SK-MEL-5 (cell line): ENCODE results near the gene RECQL5. TPM values are rescaled to one million over a fixed set of nuclear protein-coding genes. Genes with fewer than 3 reads are reported as not detected.

Experiments
- DNase-seq: peaks from one replicate; pipeline ENCODE4 v3.0.0-alpha.2; 2016; ENCODE audit warnings: low read depth, low spot score
- in situ Hi-C: cut with HindIII; loops from 2 replicates; pipeline ENCODE4 v1.10.0; 2016; ENCODE audit warnings: low sequenced_read_pairs, high pct_unique_total_duplicates, low pct_unique_long_range_greater_than_20kb
- total RNA-seq: library from RNA; depleted of rRNA; stranded (reverse); fragments of >200 nt; shearing (Covaris generic); gene quantifications from 2 replicates; pipeline ENCODE4 v1.2.3, GENCODE V29; 2014

Gene RECQL5
- total RNA-seq, 1 experiment from 2014 or later, result 27.7 TPM

- in situ Hi-C loops, result no loop called here
- DNase-seq, result no peak
Observed at GRCh38 chr17:75691801-75692626, 25.1 kb upstream of the RECQL5 start.

- DNase-seq, result no peak
- in situ Hi-C loops, result no loop called here
Observed at GRCh38 chr17:75691371-75691791, 24.4 kb upstream of the RECQL5 start.

GRCh38 chr17:75689441-75689873 is 22.5 kb upstream of the RECQL5 start:
- in situ Hi-C loops, result no loop called here
- DNase-seq, result no peak

- in situ Hi-C loops, result no loop called here
- DNase-seq, result no peak
Observed at GRCh38 chr17:75688209-75688825, 21.4 kb upstream of the RECQL5 start.

GRCh38 chr17:75685499-75685898 is 18.5 kb upstream of the RECQL5 start:
- in situ Hi-C loops, result no loop called here
- DNase-seq, result no peak

- in situ Hi-C loops, result no loop called here
- no peak for DNase-seq
Observed at GRCh38 chr17:75684924-75685323, 18.0 kb upstream of the RECQL5 start.

GRCh38 chr17:75684249-75684648 is 17.3 kb upstream of the RECQL5 start:
- in situ Hi-C loops, result no loop called here
- DNase-seq, result no peak

- DNase-seq, result no peak
- in situ Hi-C loops, result no loop called here
Observed at GRCh38 chr17:75683583-75683982, 16.6 kb upstream of the RECQL5 start.

- in situ Hi-C loops, result no loop called here
- DNase-seq, result no peak
Observed at GRCh38 chr17:75681289-75681688, 14.3 kb upstream of the RECQL5 start.

GRCh38 chr17:75680431-75680830 is 13.5 kb upstream of the RECQL5 start:
- in situ Hi-C loops, result no loop called here
- no peak for DNase-seq

- in situ Hi-C loops, result loop anchor here (10.0 kb wide), 1 partner anchor 65 kb away; no protein-coding TSS in a partner anchor
- no peak for DNase-seq
Observed at GRCh38 chr17:75679706-75680211, 12.8 kb upstream of the RECQL5 start.

GRCh38 chr17:75676461-75676860 is 9.5 kb upstream of the RECQL5 start:
- DNase-seq, result no peak
- in situ Hi-C loops, result loop anchor here (10.0 kb wide), 1 partner anchor 68 kb away; no protein-coding TSS in a partner anchor

- in situ Hi-C loops, result loop anchor here (10.0 kb wide), 1 partner anchor 71 kb away; no protein-coding TSS in a partner anchor
- no peak for DNase-seq
Observed at GRCh38 chr17:75673487-75673886, 6.5 kb upstream of the RECQL5 start.

GRCh38 chr17:75672011-75672410 is 5.1 kb upstream of the RECQL5 start:
- no peak for DNase-seq
- in situ Hi-C loops, result loop anchor here (10.0 kb wide), 1 partner anchor 73 kb away; no protein-coding TSS in a partner anchor

GRCh38 chr17:75670868-75671267 is 3.9 kb upstream of the RECQL5 start:
- in situ Hi-C loops, result loop anchor here (10.0 kb wide), 1 partner anchor 74 kb away; no protein-coding TSS in a partner anchor
- no peak for DNase-seq

- in situ Hi-C loops, result no loop called here
Observed at GRCh38 chr17:75668489-75668888, 1.5 kb upstream of the RECQL5 start.

GRCh38 chr17:75667825-75668224 is 871 bp upstream of the RECQL5 start:
- no peak for DNase-seq
- in situ Hi-C loops, result no loop called here

More at GRCh38 chr17:75668489-75668888, 1.5 kb upstream of the RECQL5 start:
- no peak for DNase-seq

GRCh38 chr17:75665981-75666380 is 973 bp downstream of the RECQL5 start:
- DNase-seq, result no peak
- in situ Hi-C loops, result no loop called here
